K562 (cell line): ENCODE results near the gene SRC. TPM values are rescaled to one million over a fixed set of nuclear protein-coding genes. Genes with fewer than 3 reads are reported as not detected.

ENCODE experiments used
- ATAC-seq: fragments of 200-7000 bp; cut with Tn5 transposase; 3 replicates; pipeline ENCODE4 v1.9.1; 2020; ENCODE audit warnings: moderate library complexity
- BruUV-seq: library from RNA; stranded (reverse); fragments of 400-500 nt; replicated peaks from 2 replicates; lab custom pipeline; 2021; lab: Mats Ljungman, UMichigan
- CTCF ChIA-PET: fragments of 300-600 bp; formaldehyde crosslinking; extraction: SDS; loops from one replicate; lab custom pipeline; 2021; ENCODE audit warnings: low intra/inter-chr PET ratio; lab: Yijun Ruan, JAX
- POLR2A ChIA-PET: fragments of 300-600, 350-650 bp; sonication (Branson Sonifier 250); formaldehyde crosslinking; extraction: SDS; loops from one replicate; lab custom pipeline; 2021; ENCODE audit warnings: antibody characterized with exemption, inconsistent platforms; lab: Yijun Ruan, JAX
- DNase-seq, 4 experiments: peaks; one replicate each; pipeline versions ENCODE4 v3.0.0 to v3.0.0-alpha.2; 2011 to 2018; ENCODE audit warnings: low spot score in 3 of 4, mixed read lengths in 3 of 4; ENCODE audit errors: extremely low read depth in 1 of 4
- FAIRE-seq: peaks from 2 replicates; lab custom pipeline; 2011; peaks lifted over from hg19 to GRCh38; lab: Jason Lieb, UNC
- H2AFZ ChIP-seq: 2 replicates; pipeline ENCODE4 v1.6.0; 2011; ENCODE audit warnings: low read depth, low read length, control low read depth, inconsistent platforms
- H3K27ac ChIP-seq: fragments of 200-600 bp; 3 replicates; pipeline ENCODE4 v1.8.0; 2011; ENCODE audit warnings: low read depth, mild to moderate bottlenecking, control low read depth, inconsistent platforms, low read length, moderate library complexity, mixed read lengths; ENCODE audit errors: extremely low read depth
- H3K27me3 ChIP-seq, 2 experiments: fragments of 300-600 bp in 1 of 2; 2 replicates in 1 of 2; 3 replicates in 1 of 2; pipeline versions ENCODE4 v1.6.0 to v1.8.0; 2011; ENCODE audit warnings: inconsistent platforms in 2 of 2, low read length in 2 of 2, mild to moderate bottlenecking in 1 of 2, mixed read lengths in 1 of 2, moderate library complexity in 1 of 2; ENCODE audit not compliant: control insufficient read depth in 2 of 2, insufficient read depth in 2 of 2
- H3K36me3 ChIP-seq: fragments of 300-600 bp; 3 replicates; pipeline ENCODE4 v1.8.0; 2011; ENCODE audit warnings: mild to moderate bottlenecking, low read length, inconsistent platforms; ENCODE audit not compliant: control insufficient read depth, insufficient read depth
- H3K4me1 ChIP-seq, 2 experiments: fragments of 200-600 bp in 1 of 2; replicated peaks in 1 of 2; 2 replicates in 1 of 2; 3 replicates in 1 of 2; pipeline versions ENCODE4 v1.5.1 to v1.8.0; 2011; ENCODE audit warnings: inconsistent platforms in 2 of 2, low read length in 2 of 2, mild to moderate bottlenecking in 1 of 2, mixed read lengths in 1 of 2, moderate library complexity in 1 of 2; ENCODE audit not compliant: control insufficient read depth in 2 of 2, insufficient read depth in 2 of 2
- H3K4me2 ChIP-seq: 2 replicates; pipeline ENCODE4 v1.6.1; 2011; ENCODE audit warnings: low read length, control low read depth, inconsistent platforms, mixed read lengths; ENCODE audit not compliant: insufficient read depth
- H3K4me3 ChIP-seq: fragments of 200-600 bp; sonication (generic), shearing (Covaris generic); 2 replicates; pipeline ENCODE4 v1.5.1; 2016; ENCODE audit warnings: control low read depth, inconsistent platforms
- H3K79me2 ChIP-seq: fragments of 200-600 bp; 3 replicates; pipeline ENCODE4 v1.8.0; 2011; ENCODE audit warnings: low read length, inconsistent platforms; ENCODE audit not compliant: control insufficient read depth, insufficient read depth
- H3K9ac ChIP-seq, 2 experiments: 2 replicates each; pipeline versions ENCODE4 v1.6.0 to v1.6.1; 2011; ENCODE audit warnings: low read depth in 2 of 2, low read length in 2 of 2, control low read depth in 1 of 2, inconsistent platforms in 1 of 2, mild to moderate bottlenecking in 1 of 2, mixed read lengths in 1 of 2; ENCODE audit not compliant: insufficient read depth in 1 of 2
- H3K9me1 ChIP-seq: one replicate; pipeline ENCODE4 v1.6.0; 2011; ENCODE audit warnings: inconsistent platforms, mild to moderate bottlenecking, low read length, moderate library complexity; ENCODE audit not compliant: control insufficient read depth, insufficient read depth
- H3K9me3 ChIP-seq: replicated peaks from 2 replicates; pipeline ENCODE4 v1.5.1; 2011; ENCODE audit warnings: low read depth, low read length, inconsistent platforms; ENCODE audit not compliant: control insufficient read depth, insufficient read depth
- H4K20me1 ChIP-seq: replicated peaks from 2 replicates; pipeline ENCODE4 v1.6.1; 2011; ENCODE audit warnings: low read length, inconsistent platforms, mixed read lengths; ENCODE audit not compliant: control insufficient read depth, insufficient read depth
- HDAC1 ChIP-seq, 2 experiments: fragments of 450-650 bp; IDR thresholded peaks; 2 replicates each; pipeline ENCODE4 v1.6.1; 2016 to 2017; ENCODE audit warnings: inconsistent platforms in 1 of 2, mild to moderate bottlenecking in 1 of 2, moderate library complexity in 1 of 2
- ZNF778 ChIP-seq: fragments of 450-650 bp; formaldehyde crosslinking; IDR thresholded peaks from 2 replicates; pipeline ENCODE4 v1.4.0; 2020; ENCODE audit warnings: mild to moderate bottlenecking, moderate library complexity
- WGBS: fragments of 100-300 bp; shearing (Covaris generic); methylation state at CpG from one replicate; pipeline ENCODE4 v1.1.6; 2016; ENCODE audit warnings: low coverage, mixed read lengths; ENCODE audit not compliant: insufficient coverage; ENCODE audit errors: missing lambda C conversion rate; 5-methylcytosine and 5-hydroxymethylcytosine counted together
- in situ Hi-C: fragments of 300-500 bp; cut with MboI; formaldehyde crosslinking; loops from 4 replicates; pipeline ENCODE4 v1.15.0; 2018; ENCODE audit warnings: inconsistent platforms, mixed read lengths
- intact Hi-C: fragments of 100-400 bp; cut with micrococcal nuclease; formaldehyde crosslinking; loops from 2 replicates; pipeline ENCODE4 v1.14.2; 2022
- polyA plus RNA-seq, 8 experiments: library from polyadenylated mRNA; depleted of rRNA in 4 of 8; stranded (reverse) in 5 of 8; unstranded in 3 of 8; fragments of >200 nt; fragmentation: Nextera tagmentation in 2 of 8; fragmentation: Illumina TruSeq in 1 of 8; extraction: Ambion mirVana in 2 of 8; extraction: Trizol in 1 of 8; gene quantifications; 2 replicates each; pipeline versions ENCODE4 v1.2.1 to v1.2.3, GENCODE V29; 2011 to 2014; ENCODE audit warnings: inconsistent platforms in 1 of 8, missing spikeins in 1 of 8
- total RNA-seq, 7 experiments: library from RNA; depleted of rRNA in 6 of 7; stranded (reverse); fragments of >200 nt in 6 of 7; fragmentation: Illumina TruSeq in 2 of 7; extraction: Trizol in 2 of 7; gene quantifications; 2 replicates each; pipeline versions ENCODE4 v1.2.1 to v1.2.3, GENCODE V29; 2011 to 2021; ENCODE audit warnings: low replicate concordance in 1 of 7
- TF ChIP-seq, protein P1 (sequence below): fragments of 250-450 bp; sonication (Bioruptor Pico); IDR thresholded peaks from 2 replicates; pipeline ENCODE4 v1.4.0; 2020

The SRC gene
- total and polyA plus RNA-seq, 9 of the 15 experiments (the other 6 are each of a cell fraction or from before 2014, with no cell fraction given) = 0.06 to 8.5 (median 3.1) TPM

- no peak overlapping the region for H3K9ac ChIP-seq
- POLR2A ChIA-PET = interaction anchor here (0.6 kb wide), 2 partner anchors 29 to 450 kb away, joined by 3 read pairs; no protein-coding TSS in a partner anchor
- H3K4me2 ChIP-seq = no peak overlapping the region
- no peak overlapping the region for H2AFZ ChIP-seq
- no peaks in the 10 kb centered on the region for H3K79me2 ChIP-seq
- H4K20me1 ChIP-seq = no peaks in the 10 kb centered on the region; the same call in 1 of the 2 replicates
- H3K36me3 ChIP-seq = no peaks in the 10 kb centered on the region
- DNase-seq = no peak
- H3K4me1 ChIP-seq = no peaks in the 10 kb centered on the region
- BruUV-seq = no TSS peak
- peaks cover 4 to 46% of the 10 kb centered on the region in 2 experiments for H3K27me3 ChIP-seq
- no peak overlapping the region for H3K4me3 ChIP-seq
- 0% methylated on average over 5 of the region's 5 CpGs for WGBS
- intact Hi-C loops = no loop called here
- TF ChIP-seq, protein P1, sequence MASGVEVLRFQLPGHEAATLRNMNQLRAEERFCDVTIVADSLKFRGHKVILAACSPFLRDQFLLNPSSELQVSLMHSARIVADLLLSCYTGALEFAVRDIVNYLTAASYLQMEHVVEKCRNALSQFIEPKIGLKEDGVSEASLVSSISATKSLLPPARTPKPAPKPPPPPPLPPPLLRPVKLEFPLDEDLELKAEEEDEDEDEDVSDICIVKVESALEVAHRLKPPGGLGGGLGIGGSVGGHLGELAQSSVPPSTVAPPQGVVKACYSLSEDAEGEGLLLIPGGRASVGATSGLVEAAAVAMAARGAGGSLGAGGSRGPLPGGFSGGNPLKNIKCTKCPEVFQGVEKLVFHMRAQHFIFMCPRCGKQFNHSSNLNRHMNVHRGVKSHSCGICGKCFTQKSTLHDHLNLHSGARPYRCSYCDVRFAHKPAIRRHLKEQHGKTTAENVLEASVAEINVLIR = no peak
- peak in 1 of 2 experiments; percentile 27; a peak in 1 of 4 replicates for TF ChIP-seq HDAC1 (IDR thresholded peaks at IDR 0.05)
- TF ChIP-seq ZNF778 (CRISPR knock-in tag) = no peak
- TF ChIP-seq, all 486 proteins: peak for 1
- Histone ChIP-seq H3K9me1 (no peaks in the 10 kb centered on the region), H3K27ac (no peak overlapping the region), H3K9me3 (no peaks in the 10 kb centered on the region)
- CTCF ChIA-PET = no interaction called here
- ATAC-seq = no peak
- FAIRE-seq = no peak
- in situ Hi-C loops = no loop called here
Observed at GRCh38 chr20:37446286-37447032, 100.5 kb downstream of the SRC start.
